Hypothalamus (tissue), 51 donors: ENCODE data around the gene STK36.
A peak's percentile ranks its signal among the peaks of the same experiment; 100 is the strongest.

Experiments
- DNase-seq, 51 donors: peaks; one replicate each; lab custom pipeline; 2025; lab: John Stamatoyannopoulos, UW

Gene STK36

GRCh38 chr2:218662377-218662776 is 9.5 kb upstream of the STK36 start:
- no peak for DNase-seq

DNA sequence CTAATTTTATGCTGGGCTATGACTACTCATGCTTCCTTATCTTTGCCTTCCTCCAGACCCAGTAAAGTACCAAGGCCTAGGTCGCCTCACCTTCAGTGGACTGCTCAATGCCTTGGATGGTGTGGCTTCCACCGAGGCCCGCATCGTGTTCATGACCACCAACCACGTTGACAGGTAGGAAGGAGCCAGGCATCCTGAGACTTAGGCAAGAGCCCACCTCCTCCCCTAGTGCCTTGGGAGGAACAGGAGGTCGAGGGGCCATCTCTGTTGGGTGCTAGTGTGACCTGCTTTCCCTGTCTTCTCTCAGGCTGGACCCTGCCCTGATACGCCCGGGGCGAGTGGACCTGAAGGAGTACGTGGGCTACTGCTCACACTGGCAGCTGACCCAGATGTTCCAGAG is 9.1 kb upstream of the STK36 start:
- DNase-seq = no peak

- DNase-seq = no peak
These were observed 8.0 kb upstream of the STK36 start for GRCh38 chr2:218663901-218664300.

DNA sequence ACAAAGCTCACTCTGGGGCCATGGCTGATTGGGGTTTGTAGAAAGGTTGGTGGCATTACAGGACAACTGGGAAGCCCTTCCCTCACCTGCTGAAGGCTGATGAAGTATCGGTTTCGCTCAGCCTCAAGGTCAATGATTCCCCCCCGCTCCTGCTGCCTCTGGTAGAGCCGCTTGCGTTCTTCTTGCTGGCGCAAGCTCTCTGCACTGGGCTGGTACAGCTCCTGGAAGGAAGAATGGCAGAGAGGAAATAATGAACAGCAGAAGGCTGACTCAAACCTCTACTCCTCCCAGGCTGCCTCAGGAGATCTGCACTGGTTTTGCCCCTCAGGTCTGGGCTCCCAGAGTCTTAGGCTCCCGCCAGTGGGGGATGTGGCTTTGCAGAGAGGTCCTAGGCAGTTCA is 7.2 kb upstream of the STK36 start:
- no peak for DNase-seq

- DNase-seq = no peak
These were observed 711 bp upstream of the STK36 start for GRCh38 chr2:218671097-218671653.

DNA sequence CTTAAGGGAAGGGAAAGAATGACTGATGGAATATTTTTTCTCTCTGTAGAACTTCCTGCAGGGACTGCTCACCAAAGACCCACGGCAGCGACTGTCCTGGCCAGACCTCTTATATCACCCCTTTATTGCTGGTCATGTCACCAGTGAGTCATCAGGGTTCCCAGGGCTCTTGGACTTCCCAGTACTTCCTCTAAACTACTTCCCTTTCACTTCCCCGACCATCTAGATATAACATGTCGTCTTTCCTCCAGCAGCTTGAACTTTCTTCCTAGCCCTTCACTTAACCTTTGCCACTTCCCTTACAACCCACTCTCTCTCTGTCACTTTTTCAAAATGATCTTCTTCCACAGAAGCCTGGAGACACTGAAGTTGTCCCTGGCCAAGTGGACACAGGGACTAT is 7.2 kb downstream of the STK36 start:
- DNase-seq = no peak

DNA sequence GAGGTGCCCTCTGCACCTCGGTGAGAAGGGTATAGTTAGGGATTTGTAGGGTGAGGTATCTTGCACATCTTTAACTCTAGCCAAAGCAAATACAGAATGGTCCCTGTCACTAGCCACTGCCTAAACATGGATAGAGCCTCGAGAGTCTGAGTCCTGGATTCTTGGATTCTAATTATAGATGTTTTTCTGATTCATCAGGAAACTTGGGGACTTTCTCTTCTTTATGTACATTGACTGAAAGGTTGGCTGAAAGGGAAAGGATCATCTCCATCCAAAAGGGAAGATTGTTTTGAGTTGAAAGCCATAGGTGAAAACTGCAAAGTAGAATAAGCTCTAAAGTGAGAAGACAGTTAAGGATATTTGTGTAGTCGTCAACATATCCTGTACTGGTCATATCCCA is 8.2 kb downstream of the STK36 start:
- no peak for DNase-seq

GRCh38 chr2:218687400-218688060 is 15.6 kb downstream of the STK36 start:
- peak in 24 of 51 donors; percentile 1 to 60 (median 30) for DNase-seq

GRCh38 chr2:218691234-218691633 is 19.3 kb downstream of the STK36 start:
- no peak for DNase-seq

DNA sequence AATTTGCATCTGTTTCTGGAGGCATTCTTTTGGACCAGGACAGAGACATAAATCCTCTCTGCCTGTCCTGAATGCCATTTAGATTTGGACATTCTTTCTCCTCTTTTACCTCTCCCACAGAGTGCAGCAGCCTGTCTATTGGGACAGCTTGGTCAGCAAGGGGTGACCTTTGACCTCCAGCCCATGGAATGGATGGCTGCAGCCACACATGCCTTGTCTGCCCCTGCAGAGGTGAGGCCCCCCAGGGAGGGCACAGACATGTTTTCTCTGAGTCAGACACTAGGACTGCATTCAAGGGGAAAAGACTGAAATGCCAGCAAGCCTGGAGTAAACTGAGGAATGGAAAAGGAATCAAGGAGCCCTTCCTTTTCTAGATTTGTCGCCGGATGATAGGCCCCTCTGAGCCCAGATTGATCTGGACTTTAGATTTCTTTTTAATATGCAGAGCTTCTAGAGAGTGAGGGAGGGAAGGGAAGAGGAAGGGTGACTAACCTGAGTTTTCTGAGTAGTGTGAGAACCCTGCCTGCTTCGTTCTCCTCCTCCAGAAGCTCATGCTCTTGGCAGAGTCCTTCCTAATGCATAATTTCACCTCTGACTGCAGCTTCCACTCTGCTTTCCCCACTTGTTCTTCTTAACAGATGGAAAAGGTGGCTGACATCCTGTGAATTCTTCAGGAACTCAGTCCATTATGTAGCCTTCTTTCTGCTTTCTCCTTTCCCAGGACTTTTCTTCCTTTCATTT is 22.7 kb downstream of the STK36 start:
- no peak for DNase-seq

GRCh38 chr2:218698885-218699284 is 27.0 kb downstream of the STK36 start:
- DNase-seq = no peak

GRCh38 chr2:218701806-218702205 is 29.9 kb downstream of the STK36 start:
- DNase-seq = peak in 11 of 51 donors; percentile 7 to 34 (median 20)

GRCh38 chr2:218703341-218703740 is 31.5 kb downstream of the STK36 start:
- DNase-seq = no peak

GRCh38 chr2:218708086-218708485 is 36.2 kb downstream of the STK36 start:
- no peak for DNase-seq

- no peak for DNase-seq
These were observed 38.0 kb downstream of the STK36 start for GRCh38 chr2:218709908-218710307.

- DNase-seq = peak in 1 of 51 donors; percentile 52
These were observed 38.4 kb downstream of the STK36 start for GRCh38 chr2:218710334-218710686.

GRCh38 chr2:218710687-218711549 is 39.0 kb downstream of the STK36 start, which contains the start of gene TTLL4:
Gene TTLL4, plus strand, starts transcription at chr2:218710835. Its CDS starts 26,842 bp downstream, at chr2:218737677.
- peak; percentile 77 to 100 (median 97) for DNase-seq

DNA sequence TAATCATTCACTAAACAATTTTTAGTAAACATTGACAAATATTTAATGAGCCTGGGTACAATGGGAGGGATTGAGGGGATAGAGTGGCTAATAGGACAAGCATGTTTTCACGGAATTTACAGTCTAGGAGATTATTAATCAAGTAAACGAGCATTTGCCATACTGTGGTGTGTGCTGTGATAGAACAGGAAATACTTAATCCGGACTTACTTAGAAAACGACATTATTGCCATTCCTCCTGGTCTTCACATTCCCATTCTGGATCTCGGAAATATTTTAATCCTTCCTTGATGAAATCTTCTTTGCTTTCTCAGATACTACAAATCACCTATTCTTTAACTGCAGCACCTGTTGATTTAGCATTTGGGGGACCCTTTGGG is 39.7 kb downstream of the STK36 start:
- no peak for DNase-seq

DNA sequence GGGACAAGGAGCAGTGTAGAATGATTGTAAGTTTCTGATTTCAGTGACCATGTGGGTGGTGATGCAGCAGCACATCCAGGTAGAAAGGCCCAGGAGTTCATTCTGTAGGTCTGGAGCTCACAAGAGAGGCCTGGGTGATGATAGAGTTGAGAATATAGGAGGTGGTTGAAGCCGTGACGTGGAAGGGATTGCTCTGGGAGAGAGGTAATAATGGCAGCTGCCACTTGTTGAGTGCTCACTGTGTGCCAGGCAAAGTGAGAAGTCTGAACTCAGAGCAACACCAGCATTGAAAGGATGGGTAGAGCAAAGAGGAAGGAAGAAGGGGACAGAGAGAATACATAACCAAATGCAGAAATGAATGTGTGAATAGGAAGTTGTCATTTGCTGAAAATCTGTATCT is 42.0 kb downstream of the STK36 start:
- DNase-seq = no peak

DNA sequence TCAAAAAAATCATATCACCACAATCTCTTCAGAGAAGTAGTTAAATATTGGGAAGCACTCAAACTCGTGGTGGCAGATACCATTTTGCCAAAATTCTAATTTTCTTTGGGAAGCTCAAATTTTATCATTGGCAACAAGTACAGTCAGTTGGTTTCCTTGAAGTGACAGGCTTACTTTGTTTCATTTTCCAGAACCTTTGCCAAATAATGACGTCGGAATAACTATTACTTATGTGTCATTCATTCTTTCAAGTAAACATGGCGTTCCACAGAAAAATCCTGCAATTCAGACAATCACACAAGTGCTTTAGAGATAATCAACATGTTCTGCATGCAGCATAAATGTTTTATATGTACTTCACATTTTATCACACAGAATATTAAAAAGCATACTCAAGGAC is 44.2 kb downstream of the STK36 start:
- peak in 1 of 51 donors; percentile 45 for DNase-seq

- peak in 1 of 51 donors; percentile 7 for DNase-seq
These were observed 45.4 kb downstream of the STK36 start for GRCh38 chr2:218717262-218717661.
